Right renal cortex interstitium (tissue), 3 donors: ENCODE data around the gene PNPLA8. TPM values are rescaled to one million over a fixed set of nuclear protein-coding genes. Genes with fewer than 3 reads are reported as not detected.
"Not testable (repeated sequence)": the region's sequence is repeated elsewhere in the genome, so short reads cannot be mapped to it uniquely, and the experiment has no call there.

Experiments
- DNase-seq, 3 donors: peaks; one replicate each; pipeline ENCODE4 v3.0.0-alpha.2; 2013; ENCODE audit warnings: low read depth in 3 of 3, low spot score in 2 of 3
- polyA plus RNA-seq, 3 donors: library from polyadenylated mRNA; unstranded; fragments of 120-200 nt; gene quantifications; one replicate each; pipeline ENCODE4 v1.2.1, GENCODE V29; 2013; ENCODE audit not compliant: insufficient read length in 3 of 3

Gene PNPLA8
- polyA plus RNA-seq, 3 donors, result 44.7 to 48.0 (median 47.3) TPM

- no peak for DNase-seq
Measured at GRCh38 chr7:108479751-108480150, 46.2 kb downstream of the PNPLA8 start.

- no peak for DNase-seq
Measured at GRCh38 chr7:108479118-108479517, 46.8 kb downstream of the PNPLA8 start.

GRCh38 chr7:108468246-108468645 lies 57.7 kb downstream of the PNPLA8 start:
- no peak for DNase-seq

- DNase-seq, result no peak
Measured at GRCh38 chr7:108467391-108467790, 58.5 kb downstream of the PNPLA8 start.

- not testable (repeated sequence) for DNase-seq
Measured at GRCh38 chr7:108466322-108466721, 59.6 kb downstream of the PNPLA8 start.

- no peak for DNase-seq
Measured at GRCh38 chr7:108464743-108465142, 61.2 kb downstream of the PNPLA8 start.

- no peak for DNase-seq
Measured at GRCh38 chr7:108463613-108464012, 62.3 kb downstream of the PNPLA8 start.

- no peak for DNase-seq
Measured at GRCh38 chr7:108461840-108462239, 64.1 kb downstream of the PNPLA8 start.

GRCh38 chr7:108460964-108461363 lies 65.0 kb downstream of the PNPLA8 start:
- DNase-seq, result no peak

- peak in 1 of 3 donors; percentile 13 for DNase-seq
Measured at GRCh38 chr7:108459922-108460551, 65.9 kb downstream of the PNPLA8 start.

GRCh38 chr7:108457871-108458270 lies 68.1 kb downstream of the PNPLA8 start:
- DNase-seq, result no peak

- DNase-seq, result no peak
Measured at GRCh38 chr7:108456845-108457540, 68.9 kb downstream of the PNPLA8 start.

GRCh38 chr7:108455998-108456677 lies 69.8 kb downstream of the PNPLA8 start, which contains the start of gene NRCAM:
NRCAM (minus strand) TSS chr7:108456436; CDS start chr7:108240064, 216,372 bp downstream.
- peak in 1 of 3 donors; percentile 49 for DNase-seq

GRCh38 chr7:108455551-108455997 lies 70.4 kb downstream of the PNPLA8 start:
- DNase-seq, result peak in 1 of 3 donors; percentile 16

GRCh38 chr7:108454674-108455550 lies 71.0 kb downstream of the PNPLA8 start:
- peak in 1 of 3 donors; percentile 15 for DNase-seq

GRCh38 chr7:108454317-108454673 lies 71.6 kb downstream of the PNPLA8 start:
- DNase-seq, result no peak

- DNase-seq, result no peak
Measured at GRCh38 chr7:108453320-108453719, 72.6 kb downstream of the PNPLA8 start.

- no peak for DNase-seq
Measured at GRCh38 chr7:108452707-108453106, 73.2 kb downstream of the PNPLA8 start.

- no peak for DNase-seq
Measured at GRCh38 chr7:108451296-108451848, 74.6 kb downstream of the PNPLA8 start.

- DNase-seq, result no peak
Measured at GRCh38 chr7:108450160-108450559, 75.8 kb downstream of the PNPLA8 start.
